GM18511 (cell line): ENCODE results near the gene HPCAL1.

ENCODE experiments used
- ATAC-seq: cut with Tn5 transposase; IDR thresholded peaks from one replicate; pipeline ENCODE4 v1.9.1; 2021; ENCODE audit warnings: mild to moderate bottlenecking, moderate library complexity; ENCODE audit not compliant: unreplicated experiment

Gene HPCAL1

GRCh38 chr2:10400978-10401951 is 98.6 kb downstream of the HPCAL1 start:
- no peak for ATAC-seq

GRCh38 chr2:10402062-10402585 is 99.4 kb downstream of the HPCAL1 start:
- ATAC-seq = no peak

GRCh38 chr2:10402653-10403215 is 100.0 kb downstream of the HPCAL1 start:
- ATAC-seq = no peak

GRCh38 chr2:10404324-10405143 is 101.8 kb downstream of the HPCAL1 start:
- no peak for ATAC-seq

DNA sequence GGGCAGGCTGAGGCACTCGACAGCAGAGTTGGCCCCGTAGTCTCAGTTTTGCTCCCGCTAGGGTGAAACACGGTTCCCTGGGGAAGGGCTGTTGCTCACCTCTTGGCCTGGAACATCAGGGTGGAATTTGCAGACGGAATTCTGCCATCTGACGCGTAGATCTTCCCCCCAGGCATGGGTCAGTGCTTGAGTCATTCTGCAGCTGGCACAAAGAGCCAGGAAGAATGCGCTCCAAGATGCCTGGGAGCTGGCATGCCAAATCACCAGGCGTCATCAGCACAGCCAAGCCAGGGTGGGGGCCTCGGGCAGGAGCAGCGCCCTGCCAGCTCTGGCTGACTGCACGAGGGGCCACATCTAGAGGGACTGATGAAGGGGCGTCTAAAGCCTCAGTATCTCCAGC is 102.7 kb downstream of the HPCAL1 start:
- no peak for ATAC-seq

GRCh38 chr2:10406016-10406415 is 103.3 kb downstream of the HPCAL1 start:
- ATAC-seq = no peak

- ATAC-seq = no peak
Observed at GRCh38 chr2:10406491-10407188, 103.9 kb downstream of the HPCAL1 start.

DNA sequence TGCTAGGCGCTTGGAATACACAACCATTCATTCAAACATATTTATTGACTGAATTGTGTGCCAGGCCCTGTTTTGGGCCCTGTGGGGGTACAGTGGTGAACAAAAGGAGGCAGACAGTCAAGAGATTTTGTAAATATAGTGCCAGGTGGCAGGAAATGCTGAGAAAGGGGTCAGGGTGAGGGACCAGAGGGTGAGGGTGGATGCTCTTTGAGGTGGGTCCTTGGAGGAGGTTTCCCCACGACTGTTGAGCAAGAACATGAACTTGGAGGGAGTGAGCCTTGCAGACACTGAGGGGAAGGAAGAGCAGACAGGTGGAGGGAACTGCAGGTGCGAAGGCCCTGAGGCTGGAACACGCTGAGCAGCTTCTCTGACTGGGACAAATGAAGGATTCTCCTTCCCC is 104.7 kb downstream of the HPCAL1 start:
- ATAC-seq = no peak

DNA sequence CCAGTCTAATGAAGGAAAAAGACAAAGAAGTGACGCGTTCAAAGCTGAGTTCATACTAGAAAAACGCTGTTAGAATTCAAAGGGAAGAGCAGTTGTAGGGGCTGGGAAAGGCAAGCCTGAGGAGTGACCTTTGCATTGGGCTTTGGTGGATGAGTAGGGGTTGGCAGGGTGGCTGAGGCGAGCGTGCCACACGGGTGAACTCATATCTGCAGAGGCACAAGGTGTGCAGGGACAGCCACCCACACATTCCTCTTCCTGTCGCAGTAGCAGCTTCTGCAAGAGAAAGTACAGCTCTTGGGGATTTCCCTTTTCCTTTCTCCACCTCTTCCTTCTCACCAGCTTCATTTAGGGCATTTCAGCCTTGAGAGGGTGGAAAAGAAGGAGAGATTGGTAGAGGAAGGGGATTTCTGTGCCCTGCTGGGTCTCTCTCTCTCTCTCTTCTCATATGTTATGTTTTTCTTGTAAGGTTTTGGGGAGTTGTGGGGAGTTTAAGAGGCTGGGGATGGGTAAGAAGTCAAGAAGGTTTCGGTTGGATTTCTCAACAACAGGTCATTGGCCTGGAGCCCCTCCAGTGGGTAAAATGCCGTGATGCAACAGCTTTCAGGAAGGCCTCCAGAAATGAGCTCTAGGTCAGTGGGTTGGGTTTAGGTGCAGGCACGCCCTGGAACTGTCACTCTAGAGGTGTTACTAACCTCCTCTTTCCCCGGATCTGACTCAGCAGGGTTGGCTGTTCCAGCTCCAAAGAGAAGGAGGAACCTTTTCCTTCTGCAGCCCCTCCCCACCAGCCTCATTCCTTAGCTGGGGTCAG is 105.3 kb downstream of the HPCAL1 start:
- ATAC-seq = peak; percentile 47

- peak; percentile 51 for ATAC-seq
Observed at GRCh38 chr2:10408649-10409579, 106.2 kb downstream of the HPCAL1 start.

GRCh38 chr2:10410001-10410822 is 107.5 kb downstream of the HPCAL1 start:
- peak; percentile 70 for ATAC-seq

DNA sequence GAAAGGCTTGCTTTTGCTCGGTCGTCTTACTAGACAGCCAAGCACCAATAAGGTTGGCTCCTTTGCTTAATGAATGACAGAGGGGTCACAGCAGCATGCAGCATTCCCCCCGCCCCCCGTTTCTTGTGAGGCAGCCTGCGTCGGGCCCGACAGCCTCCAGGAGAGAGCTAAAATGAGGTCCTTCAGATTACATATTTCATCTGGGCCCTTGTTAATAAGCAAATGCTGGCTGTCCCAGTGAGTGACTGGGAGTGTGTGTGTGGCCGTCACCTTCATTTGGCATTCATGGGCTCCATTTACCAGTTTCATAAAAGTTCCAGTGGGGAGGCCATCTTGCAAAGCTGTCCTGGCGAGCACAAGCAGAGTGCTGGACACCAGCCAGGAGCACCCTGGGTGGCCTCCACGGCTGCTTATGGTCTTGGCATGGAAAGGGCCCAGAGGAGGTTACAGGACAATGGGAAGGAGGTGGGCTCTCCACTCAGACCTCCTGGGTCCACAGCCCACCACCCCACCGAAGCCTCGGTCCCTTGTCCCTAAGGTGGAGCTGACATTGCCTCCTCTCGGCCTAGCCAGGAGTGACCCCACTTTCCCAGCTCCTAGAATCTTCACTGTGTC is 108.2 kb downstream of the HPCAL1 start:
- peak; percentile 2 for ATAC-seq

DNA sequence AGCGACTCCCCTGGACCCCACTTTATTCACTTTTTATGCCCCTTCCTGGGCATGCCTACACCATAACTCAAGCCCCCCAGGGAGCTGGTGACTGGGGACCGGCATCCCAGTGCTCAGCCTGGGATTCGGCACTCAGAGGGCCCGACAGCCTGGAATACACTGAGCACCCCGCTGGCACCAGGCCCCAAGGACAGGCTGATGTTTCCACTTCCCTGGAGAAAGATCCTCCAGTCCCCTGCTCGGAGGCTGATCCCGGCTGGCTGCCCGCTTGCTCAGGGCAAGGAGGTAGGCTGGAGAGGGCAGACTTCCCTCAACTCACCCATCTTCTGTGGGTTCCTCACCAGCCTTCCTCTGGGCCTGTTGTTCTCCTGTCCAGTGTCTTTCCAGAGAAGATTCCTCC is 108.9 kb downstream of the HPCAL1 start:
- ATAC-seq = no peak

DNA sequence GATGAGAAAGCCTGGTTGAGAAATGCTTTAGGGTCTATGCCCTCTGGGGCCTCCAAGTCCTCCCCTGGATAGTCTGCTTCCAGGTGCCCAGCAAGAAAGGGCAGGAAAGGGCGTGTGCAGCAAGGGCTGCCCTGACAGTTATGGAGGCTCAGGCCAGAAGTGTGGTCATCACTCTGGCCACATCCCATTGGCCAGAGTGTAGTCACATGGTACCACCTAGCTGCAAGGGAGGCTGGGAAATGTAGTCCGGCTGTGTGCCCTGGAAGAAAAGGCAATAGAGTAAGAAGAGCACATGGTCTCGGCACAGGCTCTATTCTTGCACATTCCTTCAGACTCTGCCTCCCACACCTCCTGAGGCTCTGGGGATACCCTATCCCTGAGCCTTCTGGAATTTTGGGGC is 109.7 kb downstream of the HPCAL1 start:
- ATAC-seq = no peak

- ATAC-seq = no peak
Observed at GRCh38 chr2:10413503-10413902, 110.8 kb downstream of the HPCAL1 start.

GRCh38 chr2:10413991-10414451 is 111.3 kb downstream of the HPCAL1 start:
- ATAC-seq = no peak

GRCh38 chr2:10414591-10414990 is 111.9 kb downstream of the HPCAL1 start:
- no peak for ATAC-seq
